Astrocyte of the hippocampus (primary cell): Measurements from ENCODE around the gene RSPRY1.

Experiments
- DNase-seq: peaks from one replicate; pipeline ENCODE4 v3.0.0; 2011; ENCODE audit warnings: low read depth, low spot score

The RSPRY1 gene

DNA sequence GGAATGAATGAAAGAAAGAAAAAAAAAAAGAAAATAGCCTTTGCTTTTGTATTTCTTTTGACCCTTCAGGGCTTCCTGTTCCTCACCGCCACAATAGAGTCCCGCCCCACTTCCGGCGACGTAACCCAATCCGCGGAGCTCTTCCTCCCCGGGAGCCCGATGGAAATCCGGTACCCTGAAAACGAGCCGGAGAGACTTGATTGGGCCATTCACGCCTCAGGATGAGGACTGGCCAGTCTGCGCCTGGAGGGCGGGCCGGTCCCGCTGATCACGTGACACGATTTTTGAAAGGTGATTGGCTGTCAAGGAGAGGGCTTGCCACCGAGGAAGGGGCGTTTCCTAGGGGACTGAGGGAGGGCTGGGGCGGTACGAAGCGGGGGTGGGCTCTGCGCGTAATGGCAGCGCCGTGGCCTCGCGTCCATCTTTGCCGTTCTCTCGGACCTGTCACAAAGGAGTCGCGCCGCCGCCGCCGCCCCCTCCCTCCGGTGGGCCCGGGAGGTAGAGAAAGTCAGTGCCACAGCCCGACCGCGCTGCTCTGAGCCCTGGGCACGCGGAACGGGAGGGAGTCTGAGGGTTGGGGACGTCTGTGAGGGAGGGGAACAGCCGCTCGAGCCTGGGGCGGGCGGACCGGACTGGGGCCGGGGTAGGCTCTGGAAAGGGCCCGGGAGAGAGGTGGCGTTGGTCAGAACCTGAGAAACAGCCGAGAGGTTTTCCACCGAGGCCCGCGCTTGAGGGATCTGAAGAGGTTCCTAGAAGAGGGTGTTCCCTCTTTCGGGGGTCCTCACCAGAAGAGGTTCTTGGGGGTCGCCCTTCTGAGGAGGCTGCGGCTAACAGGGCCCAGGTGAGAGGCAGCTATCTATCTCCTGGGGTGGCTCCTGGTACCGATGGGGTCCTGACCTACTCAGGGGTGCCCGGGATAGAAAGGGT is at the start of gene RSPRY1, which contains the start of gene PSME3IP1:
Gene RSPRY1, plus strand, starts transcription at position 385 of the 927 bp plus-strand sequence. CDS start 18,330 bp downstream, outside the sequence.
Gene PSME3IP1, minus strand, starts transcription at position 95 of the 927 bp plus-strand sequence. CDS start 12,185 bp downstream, outside the sequence.
- DNase-seq = peak; percentile 100

DNA sequence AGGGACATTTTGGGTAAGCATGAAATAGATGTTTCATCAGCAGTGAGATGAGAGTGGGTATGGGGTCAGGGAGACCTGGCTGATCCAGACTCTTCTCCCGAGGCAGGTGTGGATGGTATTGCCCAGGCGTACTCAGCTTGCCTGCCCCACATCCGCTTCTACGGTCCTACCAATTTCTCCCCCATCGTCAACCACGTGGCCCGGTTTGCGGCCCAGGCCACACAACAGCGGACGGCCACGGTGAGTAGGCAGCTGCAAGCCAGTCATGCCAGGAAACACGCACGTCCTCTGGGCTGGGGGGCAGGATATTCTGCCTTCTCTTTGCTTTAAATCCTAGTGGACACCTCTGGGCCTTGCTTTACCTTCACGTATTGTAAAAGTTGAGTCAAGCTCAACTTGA is 49.1 kb upstream of the RSPRY1 start:
- no peak for DNase-seq

DNA sequence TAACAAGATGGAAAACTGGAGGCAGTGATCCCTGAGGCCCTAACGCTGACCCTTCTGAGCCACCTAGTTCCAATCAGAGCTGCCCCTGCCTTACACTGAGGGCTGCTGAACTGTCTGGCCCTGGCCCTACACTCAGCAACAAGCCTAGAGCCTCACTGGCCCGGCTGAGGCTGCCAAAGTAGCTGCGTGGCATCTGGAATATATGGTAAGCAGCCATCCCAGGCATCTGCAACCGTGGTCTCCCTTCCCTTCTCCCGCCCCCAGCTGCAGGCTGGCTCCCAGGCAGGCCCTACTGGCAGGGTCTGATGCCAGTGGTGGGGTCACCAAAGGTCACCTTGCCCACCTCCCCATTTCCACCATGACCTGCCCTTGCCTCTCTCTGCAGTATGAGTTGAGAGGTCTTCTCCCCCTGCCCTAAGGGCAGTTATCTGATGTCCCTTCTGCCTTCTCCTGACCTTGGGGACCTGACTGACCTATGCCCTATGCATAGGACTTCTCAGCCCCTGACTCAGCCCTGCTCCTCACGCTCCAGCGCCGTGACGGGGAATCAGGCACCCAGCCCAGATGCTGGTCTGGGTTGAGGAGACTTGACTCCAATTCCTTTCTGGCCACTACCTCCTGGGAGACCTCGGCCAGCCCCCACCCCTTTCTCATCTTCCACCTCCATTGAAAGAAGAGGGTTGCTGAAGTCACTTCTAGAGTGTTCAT is 48.4 kb upstream of the RSPRY1 start:
- DNase-seq = no peak

DNA sequence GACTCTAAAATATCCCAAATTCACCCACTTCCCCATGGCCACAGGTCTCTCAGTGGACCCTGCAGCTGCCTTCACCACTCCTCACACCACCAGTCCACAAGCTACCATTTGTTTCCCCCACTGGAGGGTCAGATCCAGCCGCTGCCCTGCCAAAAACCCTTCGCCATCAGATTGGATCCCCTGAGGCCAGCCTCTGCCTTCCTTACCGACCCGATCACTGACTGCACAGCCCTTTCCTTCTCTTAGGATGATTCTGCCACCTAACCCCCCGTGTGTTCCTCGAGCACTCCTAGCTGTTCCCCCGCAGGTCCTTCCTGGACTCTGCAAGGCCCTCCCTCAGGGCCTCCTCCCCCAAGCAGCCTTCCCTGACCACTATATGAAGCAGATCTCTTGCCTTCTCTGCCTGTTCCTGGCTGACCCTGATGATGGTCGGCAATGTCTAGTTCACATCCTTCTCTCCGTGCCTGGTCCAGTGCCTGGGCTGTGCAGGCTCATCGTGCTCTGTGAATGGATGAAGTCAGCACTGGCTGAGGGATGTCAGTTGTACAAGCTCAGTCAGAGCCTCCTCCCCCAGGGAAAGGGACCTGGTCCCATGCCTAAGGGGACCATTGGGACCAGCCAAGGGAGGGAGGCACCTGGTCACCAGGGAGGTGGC is 47.7 kb upstream of the RSPRY1 start:
- no peak for DNase-seq

DNA sequence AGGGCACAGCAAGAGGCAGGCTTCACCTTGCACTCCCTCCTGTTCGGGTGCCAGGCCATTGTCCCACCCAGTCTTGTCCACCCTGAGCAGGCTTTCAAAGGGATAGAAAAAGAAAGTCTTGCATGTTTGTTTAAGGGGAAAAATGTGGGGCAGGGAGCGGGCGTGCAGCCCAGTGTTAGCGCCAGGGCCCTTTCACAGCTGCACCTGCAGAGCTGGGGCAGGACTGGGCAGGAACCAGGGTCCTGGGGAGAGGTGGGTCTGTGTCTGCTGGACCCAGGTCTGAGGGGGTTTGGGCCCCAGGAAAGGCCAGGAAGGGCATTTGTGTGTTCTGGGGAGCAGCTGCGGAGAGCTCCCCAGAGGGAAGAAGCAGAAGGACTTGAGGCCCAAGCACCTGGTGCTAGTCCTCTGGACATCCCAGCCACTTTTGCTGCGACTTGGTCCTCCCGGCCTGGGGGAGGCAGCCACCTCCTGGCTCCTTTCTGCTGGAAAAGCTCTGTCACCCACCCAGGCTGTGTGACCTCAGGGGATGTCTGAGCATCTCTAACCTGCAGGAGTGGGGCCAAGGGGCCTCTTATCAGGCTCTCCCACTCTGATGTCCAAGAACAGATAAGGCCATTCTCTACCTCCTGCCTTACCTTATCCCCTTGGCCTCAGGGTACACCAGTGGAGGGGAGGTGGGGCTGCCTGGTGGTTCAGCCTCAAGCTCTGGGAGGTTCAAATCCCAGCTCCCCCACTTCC is 45.0 kb upstream of the RSPRY1 start:
- DNase-seq = no peak

DNA sequence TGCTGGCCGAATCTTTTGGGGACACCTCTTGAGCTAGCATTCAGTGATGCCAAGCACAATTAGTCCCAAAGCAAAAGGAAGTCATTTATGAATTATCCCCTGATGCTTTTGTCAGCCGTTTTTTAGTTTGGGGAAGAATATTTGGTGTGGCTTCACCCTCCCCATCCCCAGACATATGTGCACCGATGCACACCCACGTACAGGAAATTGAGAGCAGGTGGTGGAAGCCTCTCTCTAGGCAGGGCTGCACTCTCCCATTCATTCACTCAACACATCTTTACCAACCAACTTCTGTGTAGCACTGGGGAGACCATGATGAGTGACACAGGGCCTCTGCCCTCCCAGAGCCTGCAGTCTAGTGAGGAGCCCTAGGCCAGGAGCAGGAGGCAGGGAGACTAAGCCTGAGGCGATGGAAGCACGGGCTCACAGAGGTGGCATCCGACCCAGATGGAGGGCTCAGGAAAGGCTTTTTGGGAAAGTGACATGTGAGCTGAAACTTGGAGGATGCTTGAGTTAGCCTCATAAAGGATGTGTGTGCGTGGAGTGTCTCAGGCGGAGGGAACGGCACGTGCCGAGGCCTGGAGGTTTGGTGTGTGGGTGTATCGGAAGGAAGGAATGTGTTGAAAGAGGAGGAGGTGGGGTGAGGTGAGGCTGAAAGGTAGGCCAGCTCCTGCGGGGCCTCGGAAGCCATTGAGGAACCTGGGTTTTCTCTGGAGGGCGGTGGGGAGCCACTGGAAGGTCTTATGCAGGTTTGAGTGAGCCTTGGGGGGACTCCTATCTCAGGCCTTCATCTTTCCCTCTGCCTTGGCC is 44.1 kb upstream of the RSPRY1 start:
- DNase-seq = no peak

DNA sequence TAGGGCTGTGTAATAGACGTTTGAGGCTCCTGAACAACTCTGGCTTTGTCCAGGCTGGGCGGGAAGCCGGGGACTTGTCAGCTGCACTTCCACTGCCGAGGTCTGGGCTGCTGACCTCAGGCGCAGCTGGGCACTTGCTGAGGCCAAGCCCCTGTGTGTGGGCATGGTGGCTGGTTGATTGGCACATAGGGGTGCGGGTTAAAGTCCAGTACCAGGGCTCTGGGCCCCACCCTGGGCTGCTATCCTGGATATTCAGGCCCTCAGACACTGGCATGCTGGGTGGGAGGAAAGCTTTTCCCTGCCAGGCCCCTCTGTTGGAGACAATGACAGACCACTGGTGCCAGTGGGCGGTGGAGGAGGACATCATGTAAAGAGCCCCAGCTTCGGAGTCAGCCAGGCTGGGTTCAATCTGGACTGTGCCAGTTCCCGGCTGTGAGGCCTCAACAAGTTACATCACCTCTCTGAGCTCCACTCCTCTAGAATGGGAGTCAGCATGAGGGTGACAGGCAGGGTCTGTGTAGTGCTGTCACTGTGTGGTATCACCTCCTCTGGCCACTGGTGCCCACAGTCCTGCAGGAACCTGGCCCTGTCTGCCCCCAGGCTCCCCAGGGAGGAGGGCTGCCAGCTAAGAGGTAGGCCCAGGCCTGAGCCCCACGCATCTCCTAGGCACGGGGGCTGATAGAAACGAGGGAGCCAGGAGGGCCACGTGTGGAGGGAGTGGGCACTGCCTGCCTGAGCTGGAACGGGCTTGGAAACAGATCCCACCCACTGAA is 42.8 kb upstream of the RSPRY1 start:
- DNase-seq = no peak

DNA sequence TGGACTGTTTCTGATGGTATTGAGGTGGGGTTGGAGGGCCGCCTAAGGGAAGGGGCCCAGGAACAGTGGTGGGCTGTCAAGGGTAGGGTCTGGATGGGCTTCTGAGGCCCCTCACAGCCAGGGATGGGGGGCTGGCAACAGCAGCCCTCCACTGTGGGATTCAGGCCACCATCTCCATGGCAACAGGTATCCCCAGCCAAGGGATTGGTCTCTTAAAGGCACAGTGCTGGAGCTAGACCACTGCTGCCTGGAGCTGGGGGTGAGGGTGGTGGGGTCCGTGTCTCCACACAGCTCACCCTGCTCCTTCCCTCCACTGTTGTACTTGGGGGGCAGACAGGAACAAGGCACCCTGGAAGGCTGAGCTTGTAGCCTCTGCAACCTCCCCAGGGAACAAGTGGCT is 42.1 kb upstream of the RSPRY1 start:
- no peak for DNase-seq

DNA sequence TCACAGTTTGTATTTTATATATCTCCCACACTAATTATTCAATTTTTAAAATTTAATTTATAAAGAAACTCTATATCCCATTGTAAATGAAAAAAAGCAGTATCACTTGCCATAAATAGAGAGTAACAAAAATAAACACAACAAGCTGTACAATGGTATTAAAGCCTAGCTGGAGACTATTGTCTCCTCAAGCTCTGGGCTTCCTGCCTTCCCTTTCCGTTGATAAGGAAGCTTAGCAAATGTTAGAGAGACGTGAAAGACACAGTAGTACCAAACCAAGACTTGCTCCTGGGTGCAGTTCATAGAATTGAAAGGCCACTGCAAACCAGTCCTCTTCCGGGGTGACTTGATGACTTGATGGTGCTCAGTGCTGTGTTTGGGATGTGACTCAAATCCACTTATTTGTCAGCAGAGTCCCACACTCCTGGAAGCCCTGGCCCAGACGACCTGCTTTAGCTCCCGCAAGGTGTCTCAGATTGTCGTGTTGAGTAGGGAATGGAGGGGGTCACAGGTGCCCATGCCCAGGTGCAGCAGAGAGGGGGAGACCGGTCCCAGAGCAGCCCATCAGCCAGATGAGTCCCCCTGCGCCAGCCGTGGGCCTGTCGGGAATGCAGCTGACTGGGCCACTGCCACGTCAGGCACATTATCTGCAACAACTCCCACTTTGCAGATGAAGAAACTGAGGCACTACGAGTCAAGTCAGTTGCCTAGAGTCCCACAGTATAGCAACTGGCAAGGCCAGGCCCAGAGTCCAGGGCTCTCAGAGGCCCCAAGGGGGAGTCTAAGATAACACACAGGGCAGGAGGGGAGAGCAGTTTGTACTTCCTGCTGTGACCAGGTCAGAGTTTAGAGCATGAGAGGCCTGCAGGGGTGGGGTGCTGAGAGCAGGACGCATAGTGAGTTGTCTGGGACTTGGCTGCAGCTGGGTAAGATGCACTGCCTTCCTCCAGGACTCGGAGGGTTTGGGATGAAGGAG is 40.8 kb upstream of the RSPRY1 start:
- DNase-seq = no peak

DNA sequence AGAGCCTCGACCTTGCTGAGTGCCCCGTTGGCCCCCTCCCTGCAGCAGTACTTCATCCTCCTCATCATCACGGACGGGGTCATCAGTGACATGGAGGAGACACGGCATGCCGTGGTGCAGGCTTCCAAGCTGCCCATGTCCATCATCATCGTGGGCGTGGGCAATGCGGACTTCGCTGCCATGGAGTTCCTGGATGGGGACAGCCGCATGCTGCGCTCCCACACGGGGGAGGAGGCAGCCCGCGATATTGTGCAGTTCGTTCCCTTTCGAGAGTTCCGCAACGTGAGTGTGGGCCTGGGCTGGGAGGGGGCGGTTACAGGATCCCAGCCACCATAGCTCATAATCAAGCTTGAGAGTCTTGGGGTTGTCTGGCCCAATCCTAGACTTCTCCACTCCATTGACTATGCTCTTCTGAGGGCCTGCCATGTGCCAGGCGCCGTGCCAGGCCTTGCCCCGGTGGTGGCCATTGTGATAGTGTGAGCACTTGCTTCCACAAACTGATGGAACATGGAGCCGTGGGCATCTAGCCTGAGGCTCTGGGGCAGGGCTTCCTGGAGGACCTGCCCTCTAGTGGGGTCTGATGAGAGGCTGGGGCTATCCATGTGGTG is 40.0 kb upstream of the RSPRY1 start:
- DNase-seq = no peak

DNA sequence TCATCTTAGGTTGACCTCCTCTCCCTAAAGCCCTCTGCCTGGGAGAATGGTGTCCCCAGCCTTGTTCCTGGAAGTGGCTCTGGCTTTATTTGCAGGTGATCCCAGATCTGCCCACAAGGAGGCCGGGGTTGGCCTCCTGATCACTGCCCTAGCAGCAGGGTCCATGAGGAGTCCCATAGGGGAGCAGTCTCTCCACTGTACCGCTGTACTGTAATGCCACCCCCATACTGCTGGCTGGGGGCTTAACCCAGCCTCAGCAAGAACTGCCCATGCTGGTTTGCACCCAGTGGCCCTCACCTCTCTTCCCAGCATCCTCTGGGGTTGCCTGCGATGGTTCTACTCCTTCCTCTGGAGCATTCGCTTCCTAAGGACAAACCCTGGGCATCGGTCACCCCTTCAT is 39.4 kb upstream of the RSPRY1 start:
- no peak for DNase-seq

DNA sequence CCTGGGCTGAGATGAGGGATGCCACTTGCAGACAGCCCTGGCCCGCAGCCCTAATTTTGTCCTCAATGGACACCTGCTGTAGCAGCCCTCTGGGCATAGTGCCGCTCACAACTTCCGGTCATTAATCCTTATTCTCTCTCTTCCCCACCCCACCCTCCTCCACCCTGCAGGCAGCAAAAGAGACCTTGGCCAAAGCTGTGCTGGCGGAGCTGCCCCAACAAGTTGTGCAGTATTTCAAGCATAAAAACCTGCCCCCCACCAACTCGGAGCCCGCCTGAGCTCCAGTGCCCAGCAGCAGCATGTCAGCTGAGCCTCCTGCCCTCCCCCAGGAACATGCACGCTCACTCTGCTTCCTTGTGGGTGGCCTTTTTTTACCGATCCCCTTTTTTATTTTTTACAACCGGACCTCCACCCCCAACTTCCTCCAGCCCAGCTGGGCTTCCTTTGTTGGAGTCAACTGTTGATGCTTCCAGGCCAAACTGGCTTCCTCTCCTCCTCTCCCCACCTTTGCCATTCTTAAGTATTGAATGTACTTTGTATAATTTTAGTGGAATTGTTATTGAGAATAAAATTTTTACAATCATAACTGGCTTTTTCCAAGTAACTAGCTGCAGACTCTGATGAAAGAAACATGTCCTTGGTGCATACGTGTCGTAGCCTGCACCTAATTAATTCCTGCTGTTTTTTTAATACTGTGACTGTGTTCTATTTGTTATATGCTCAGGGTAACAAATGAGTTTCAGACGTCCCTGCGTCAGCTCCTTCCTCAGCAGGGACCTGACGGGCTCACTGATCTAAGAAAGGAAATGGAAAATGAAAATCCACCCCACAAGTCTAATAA is 38.5 kb upstream of the RSPRY1 start:
- DNase-seq = no peak

DNA sequence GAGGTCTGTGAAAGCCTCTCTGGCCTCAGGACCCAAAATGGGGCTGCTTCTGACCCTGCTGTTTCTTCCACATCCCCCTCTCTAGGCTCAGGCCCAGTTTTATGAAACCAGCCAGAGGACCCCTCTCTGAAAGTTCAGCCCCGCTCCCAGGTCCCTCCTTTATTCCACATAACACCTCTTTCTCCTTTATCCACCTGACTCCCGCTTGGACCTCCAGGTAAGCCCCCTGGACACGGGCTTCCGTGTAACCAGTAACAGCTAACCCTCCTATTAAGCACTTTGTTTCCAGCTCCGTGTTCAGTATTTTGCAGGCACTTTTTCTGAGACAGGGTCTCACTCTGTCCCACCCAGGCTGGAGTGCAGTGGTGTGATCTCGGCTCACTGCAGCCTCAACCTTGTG is 37.6 kb upstream of the RSPRY1 start:
- DNase-seq = no peak

DNA sequence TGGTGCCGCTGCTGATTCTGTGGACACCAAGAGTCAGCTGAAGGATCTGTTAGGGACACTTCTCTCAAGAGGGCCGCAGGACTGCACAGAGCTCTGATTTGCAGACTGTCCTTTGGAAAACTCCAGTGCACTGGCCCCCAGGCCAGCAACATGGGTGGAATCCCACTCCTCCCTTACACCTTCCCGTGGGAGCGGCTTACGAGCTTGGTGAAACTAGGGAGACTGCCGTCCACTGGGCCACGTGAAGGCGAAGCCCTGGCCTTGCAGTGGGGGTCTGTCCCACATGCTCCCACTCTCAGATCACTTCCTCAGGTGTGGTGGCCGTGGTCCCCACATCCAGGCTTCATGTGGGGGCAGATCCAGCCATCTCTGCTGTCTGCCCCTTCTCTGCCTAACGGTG is 36.7 kb upstream of the RSPRY1 start:
- no peak for DNase-seq

DNA sequence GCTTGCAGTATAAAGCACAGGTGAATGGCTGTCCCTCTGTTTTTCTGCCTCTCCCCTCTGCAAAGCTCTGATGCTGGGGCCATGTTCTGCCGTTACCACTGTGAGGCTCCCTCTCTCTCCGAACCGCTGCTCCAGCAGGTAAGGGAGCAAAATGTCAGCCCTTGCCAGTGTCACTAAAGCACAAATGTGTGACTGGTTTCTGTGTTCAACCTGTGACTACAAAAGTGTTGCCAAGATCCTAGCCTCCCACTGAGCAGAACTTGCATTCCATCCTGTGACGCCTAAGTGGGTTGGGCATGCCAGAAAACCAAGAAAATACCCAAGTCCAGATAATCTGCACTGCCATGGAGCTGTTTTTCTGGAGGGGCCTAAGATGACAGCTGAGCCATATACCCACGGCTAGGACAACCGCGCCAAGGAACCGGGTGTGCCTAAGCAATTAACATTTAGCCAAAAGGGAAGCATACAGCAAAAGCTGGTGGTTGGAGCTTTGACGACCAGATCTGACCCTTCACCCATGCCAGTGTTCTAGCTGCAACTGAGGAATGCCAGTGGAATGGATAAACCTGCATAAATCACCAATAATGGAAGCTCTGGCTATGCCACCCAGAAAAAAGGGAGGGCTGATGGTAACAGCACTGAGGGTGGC is 35.3 kb upstream of the RSPRY1 start:
- peak; percentile 88 for DNase-seq

DNA sequence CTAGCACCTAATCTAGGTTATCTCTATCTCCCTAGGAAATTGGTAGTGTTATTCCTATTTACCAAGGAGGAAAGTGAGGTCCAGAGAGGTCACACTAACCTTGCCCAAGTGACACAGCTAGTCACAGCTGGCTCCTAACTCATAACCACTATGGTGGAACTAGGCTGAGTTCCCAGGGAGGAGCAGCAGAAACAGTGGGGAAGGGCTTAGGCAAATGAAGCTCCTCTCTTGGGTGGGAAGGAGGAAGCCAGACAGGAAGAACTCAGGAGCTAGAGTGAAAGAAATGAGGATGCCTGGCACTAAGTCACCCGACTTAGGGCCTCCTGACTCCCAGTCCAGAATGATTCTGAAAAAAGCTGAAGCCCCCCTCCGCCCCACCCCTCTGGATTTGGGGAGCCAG is 34.8 kb upstream of the RSPRY1 start:
- DNase-seq = no peak
